CD4-positive, alpha-beta T cell treated with Interleukin-17A for 1 hour (primary cell): Measurements from ENCODE around the gene PTK6.

Experiments
- DNase-seq: peaks from one replicate; pipeline ENCODE4 v3.0.0-alpha.2; 2020

PTK6 gene

GRCh38 chr20:63556873-63557478 is 19.8 kb upstream of the PTK6 start:
- DNase-seq: no peak

- no peak for DNase-seq
Observed at GRCh38 chr20:63555661-63556381, 18.6 kb upstream of the PTK6 start.

DNA sequence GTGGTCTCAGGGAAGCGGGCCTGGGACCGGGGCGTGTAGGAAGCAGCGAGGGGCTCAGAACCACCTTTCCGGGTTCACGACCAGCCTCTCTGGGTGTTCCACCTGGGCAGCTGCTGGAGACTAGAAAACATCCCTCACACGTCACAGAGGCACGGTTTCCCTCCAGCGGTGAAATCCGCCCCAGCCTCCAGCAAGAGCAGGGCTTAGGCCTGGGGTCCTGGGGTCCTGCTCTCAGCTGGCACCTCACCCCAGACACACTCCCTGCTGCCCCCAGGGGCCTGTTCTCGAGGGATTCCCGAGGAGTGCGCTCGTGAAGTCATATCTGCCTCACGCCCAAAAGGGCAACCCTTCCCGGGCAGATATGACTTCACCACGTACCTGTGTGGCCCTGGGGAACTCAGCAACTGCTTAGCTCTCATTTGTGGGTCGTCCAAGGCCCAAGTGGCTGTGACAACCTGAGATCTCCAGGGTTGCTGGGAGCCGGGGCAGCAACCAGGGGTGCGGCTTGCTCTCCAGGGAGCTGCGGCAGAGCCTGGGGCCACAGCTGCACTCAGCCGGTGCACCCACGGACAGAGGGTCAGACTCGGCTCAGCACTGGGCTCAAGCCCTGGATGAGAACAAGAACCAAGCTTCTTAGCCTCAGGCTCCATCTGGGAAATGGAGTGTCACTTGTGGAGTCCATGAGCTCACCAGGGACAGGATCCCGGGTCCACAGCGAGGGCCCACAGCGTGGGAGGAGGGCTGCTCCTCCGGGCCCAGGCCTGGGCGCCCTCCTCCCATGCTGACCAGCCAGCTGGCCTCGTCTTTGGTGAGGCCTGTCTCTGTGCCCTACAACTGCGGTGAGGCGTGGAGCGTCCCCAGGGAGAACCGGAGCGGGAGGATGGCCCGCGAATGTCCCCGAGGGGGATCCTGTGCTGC is 17.4 kb upstream of the PTK6 start:
- no peak for DNase-seq

DNA sequence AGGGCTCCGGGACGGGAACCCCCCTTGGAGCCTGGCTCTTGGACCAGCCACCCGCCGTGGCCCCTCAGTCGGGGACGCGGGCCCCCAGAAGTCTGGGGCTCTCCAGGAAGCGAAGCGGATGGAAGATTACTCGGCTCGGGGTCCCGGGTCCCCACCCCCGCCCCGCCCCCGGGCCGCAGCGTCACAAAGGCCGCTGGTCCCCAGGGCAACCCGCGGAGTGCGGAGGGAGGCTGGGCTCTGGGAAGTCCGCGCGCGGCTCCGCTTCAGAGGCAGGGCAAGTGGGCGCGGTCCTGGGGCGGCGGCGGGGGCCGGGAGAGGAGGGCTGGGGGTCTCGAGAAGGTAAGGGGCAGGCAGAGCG is 16.7 kb upstream of the PTK6 start, which contains the start of gene FNDC11:
Gene FNDC11 (plus strand): TSS at position 227 of the 358 bp plus-strand sequence. CDS start 1,505 bp downstream, outside the sequence.
- peak; percentile 64 for DNase-seq

DNA sequence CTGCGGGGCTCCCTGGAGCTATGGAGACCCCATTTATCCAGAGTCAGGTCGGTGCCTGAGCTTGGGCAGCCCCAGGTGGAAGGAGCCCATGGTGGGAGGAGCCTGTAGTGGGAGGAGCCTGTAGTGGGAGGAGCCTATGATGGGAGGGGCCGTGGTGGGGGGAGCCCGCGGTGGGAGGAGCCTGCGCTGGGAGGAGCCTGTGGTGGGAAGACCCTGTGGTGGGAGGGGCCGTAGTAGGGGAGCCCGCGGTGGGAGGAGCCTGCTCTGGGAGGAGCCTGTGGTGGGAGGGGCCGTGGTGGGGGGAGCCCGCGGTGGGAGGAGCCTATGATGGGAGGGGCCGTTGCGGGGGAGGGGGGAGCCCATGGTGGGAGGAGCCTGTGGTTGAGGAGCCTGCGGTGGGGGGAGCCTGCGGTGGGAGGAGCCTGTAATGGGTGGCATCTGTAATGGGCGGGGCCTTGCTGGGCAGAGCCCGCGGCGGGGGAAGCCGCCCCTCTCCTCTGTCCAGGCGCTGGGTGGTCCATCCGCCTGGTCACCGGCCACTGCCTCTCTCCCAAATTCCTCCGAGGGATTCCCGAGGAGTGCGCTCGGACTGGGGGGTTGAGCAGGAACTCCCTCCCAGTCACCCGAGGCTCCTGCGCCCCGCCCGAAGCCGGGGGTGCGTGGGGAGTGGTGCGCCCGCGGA is 16.2 kb upstream of the PTK6 start:
- DNase-seq: peak; percentile 93

DNA sequence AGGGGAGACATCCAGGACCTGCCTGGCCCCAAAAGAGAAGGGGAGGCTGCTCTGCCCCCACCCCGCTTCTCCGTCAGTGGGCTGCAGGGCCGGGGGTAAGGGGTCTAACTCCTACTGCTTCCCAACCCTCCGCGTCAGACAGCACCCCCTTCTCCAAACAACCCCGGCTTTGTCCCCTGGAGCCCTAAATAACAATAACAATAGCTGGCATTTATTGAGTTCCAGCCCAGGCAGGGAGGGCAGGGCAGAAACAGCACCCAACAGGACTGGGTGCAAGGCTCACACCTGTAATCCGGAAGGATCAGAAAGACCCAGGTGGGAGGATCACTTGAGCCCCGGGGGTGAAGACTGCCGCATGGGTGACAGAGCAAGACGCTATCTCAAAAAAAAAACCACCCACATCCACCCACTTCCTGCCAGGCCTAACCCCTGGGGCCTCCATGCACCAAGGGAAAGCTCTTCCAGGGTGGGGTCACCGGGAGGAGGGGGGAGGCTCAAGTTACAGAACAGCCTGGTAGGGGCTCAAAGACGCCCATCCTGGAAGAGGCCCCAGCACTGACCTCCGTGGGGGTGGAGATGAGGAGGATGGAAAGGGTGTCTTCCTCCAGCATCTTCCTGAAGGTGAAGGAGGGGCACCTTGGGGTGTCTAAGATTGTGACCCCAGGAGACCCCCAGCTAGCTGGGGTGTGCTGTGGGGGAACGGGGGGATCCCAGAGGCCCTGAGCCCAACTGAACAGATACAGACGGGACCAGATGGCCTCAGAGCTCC is 15.5 kb upstream of the PTK6 start:
- DNase-seq: peak; percentile 75

- DNase-seq: no peak
Observed at GRCh38 chr20:63551068-63551467, 13.9 kb upstream of the PTK6 start.

DNA sequence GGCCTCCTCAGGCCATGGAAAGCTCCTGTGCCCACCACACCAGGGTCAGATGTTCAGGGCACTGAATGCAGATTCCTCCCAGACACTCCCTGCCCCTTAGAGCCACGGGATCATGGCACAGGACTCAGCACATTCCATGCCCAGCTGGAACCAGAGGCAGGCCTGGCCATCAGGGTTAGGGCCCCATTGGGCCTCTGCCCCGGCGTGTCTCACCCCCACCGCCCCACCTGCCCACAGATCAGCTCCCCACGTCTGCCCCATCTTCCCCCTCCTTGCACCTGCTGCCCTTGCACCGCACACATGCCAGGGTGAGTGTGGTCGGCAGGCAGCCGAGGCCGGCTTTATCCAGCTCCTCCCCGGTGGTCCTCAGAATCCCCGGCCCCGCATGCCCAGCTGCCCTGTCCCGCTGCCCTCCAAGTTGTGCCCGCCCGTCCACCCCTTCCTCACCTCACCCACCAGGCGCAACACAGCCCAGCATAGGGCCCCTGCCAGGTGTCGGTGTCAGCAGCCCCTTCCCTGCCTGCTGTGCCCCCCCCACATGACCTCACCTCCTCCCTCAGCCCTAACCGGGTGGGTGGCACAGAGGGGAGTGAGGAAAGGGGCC is 12.6 kb upstream of the PTK6 start:
- DNase-seq: no peak

DNA sequence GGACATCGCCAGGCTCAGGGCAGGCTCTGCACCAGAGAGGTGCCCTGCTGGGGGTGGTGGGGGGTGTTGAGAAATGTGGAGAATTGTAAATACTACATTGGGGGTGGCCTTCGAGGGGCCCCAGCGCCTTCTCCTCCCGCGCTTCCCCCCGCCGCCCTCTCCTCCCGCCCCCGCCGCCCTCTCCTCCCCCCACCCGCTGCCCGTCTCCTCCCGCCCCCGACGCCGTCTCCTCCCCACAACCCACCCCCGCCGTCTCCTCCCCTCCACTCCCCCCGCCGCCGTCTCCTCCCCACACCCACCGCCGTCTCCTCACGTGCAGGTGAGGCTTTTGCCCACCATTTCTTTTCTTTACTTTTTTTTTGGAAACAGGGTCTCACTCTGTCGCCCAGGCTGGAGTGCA is 11.8 kb upstream of the PTK6 start:
- DNase-seq: no peak

DNA sequence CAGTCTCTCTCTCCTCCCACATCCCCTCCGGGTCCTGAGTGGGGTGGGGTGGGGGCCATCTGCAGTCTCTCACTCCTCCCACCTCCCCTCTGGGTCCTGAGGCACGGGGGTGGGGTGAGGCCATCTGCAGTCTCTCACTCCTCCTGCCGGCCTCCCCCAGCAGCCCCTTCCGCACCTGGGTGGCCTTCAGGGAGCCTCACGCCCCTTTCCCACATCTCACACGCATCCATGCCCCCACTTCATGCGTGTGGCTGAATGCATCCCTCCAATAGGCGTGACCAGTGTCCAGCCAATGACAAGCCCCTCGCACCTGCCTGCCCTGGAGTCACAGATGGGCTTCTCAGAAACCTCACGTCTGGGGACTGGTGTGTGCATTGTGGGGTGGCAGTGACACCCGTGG is 11.4 kb upstream of the PTK6 start:
- no peak for DNase-seq

DNA sequence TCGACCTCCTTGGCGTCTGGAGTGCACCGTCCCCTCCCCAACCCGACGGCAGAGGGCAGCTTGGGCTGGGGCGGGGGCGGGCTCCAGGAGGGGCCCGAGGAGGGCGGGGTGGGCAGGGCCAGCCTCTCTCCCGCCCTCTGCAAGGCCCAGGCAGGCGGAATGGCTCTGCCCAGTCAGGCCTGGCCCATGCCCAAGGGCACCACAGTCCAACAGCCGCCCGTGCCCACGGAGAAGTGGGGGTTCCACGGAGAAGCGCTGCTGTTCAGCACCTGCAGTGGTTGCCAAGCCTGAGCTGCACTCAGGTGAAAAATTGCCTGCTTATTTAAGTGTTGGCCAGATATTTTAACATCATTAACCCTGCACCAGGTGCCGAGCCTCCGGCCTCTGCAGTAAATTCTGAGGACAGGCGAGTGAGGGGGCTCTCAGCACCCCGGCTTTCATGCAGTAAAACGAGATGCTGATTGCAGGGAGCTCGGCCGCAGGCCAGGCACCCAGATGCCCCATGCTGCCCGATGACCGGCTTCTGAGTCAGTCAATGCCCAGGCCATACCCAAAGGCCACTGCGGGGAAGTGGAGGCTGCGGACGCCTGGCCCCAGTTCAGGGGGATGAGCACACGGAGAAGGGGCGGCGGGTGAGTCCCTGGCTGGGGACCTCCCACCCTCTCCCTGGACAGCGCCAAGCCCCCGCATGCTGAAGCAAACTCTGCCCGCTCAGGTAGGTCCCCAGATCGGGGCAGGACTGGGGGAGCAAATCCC is 10.7 kb upstream of the PTK6 start, which contains the start of gene SRMS:
Gene SRMS (minus strand): TSS at position 25 of the 756 bp plus-strand sequence. CDS start 286 bp downstream, outside the sequence.
- DNase-seq: no peak

GRCh38 chr20:63546956-63547724 is 10.0 kb upstream of the PTK6 start:
- no peak for DNase-seq

- no peak for DNase-seq
Observed at GRCh38 chr20:63546256-63546955, 9.2 kb upstream of the PTK6 start.

GRCh38 chr20:63545814-63546213 is 8.6 kb upstream of the PTK6 start:
- no peak for DNase-seq

GRCh38 chr20:63544958-63545516 is 7.9 kb upstream of the PTK6 start:
- no peak for DNase-seq

DNA sequence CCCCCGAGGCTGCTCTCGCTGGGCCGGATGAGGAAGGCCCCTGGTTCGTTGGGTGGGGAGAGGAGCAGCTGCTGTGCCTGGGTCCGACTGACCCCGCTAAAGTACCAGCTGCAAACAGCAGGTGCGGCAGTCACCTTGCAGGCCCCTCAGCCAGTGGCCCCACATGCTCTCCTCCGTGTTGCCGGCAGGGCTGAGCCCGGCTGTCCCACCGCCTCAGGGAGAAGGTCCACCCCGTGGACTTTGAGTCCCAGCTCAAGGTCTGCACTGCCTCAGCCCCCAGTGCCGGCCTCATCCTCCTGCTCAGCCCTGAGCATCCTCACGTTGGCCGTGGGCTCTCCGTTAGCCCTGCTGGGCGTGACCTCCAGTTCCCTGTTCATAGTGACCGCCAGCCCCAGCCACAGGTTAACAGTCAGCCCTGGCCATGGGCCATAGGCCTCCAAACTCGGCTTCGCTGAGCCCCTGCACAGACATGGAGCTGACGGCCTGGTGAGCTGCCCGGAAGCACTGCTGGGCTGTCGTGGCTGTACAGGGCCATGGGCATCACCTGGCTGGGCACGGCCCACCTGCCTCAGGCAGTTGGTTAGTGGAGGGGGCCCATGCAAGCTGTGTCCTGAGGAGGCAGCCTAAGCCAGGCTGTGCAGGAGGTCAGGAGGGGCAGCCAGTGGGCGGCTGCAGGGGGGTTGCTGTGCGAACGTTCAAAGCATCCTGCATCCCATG is 7.2 kb upstream of the PTK6 start:
- no peak for DNase-seq

- no peak for DNase-seq
Observed at GRCh38 chr20:63543733-63544132, 6.6 kb upstream of the PTK6 start.

DNA sequence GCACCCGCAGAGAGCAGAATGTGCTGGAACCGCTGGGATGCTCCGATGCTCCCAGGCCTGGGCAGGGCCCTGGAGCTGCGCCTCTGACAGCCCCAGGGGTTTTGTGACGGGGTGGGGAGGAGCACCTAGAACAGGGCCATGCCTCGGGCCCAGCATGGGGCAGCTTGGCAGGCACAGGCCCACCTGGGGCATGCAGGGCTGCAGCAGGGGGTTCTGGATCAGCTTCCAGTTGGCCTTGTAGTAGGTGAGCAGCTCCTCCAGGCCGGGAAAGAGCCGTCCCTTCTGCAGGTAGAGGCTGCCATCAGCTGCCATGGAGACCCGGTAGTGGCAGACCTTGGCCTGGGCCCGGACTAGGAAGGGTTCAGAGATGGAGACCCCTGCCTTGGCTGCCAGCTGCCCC is 6.0 kb upstream of the PTK6 start:
- no peak for DNase-seq
